ENCODE measurements around the gene SYT13. TPM values are rescaled to one million over a fixed set of nuclear protein-coding genes. Genes with fewer than 3 reads are reported as not detected.

The SYT13 gene
- total RNA-seq, 1 donor from 2014 or later = 219 TPM

GRCh38 chr11:45216031-45216430 lies 70.1 kb downstream of the SYT13 start:
- DNase-seq = no peak

- no peak for DNase-seq
Measured at GRCh38 chr11:45215098-45215865, 70.9 kb downstream of the SYT13 start.

- DNase-seq = no peak
Measured at GRCh38 chr11:45213717-45214116, 72.4 kb downstream of the SYT13 start.

DNA sequence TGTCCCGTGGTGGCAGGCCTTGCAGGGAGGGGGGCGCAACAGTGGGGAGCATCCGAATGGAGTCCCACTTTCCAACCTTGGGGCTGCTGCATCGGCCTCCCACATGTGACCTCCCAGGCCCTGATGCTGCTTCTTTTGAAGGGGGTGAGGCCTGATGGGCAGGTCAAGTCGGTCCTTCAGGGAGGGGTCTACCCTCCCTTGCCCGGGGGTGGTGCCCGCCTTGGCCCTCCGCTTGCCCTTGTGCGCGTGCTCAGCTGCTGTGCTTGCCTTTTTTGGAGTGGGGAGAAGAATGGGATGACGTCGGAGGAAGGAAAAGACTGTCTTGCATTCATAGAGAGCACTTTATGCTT lies 72.8 kb downstream of the SYT13 start:
- no peak for DNase-seq

DNA sequence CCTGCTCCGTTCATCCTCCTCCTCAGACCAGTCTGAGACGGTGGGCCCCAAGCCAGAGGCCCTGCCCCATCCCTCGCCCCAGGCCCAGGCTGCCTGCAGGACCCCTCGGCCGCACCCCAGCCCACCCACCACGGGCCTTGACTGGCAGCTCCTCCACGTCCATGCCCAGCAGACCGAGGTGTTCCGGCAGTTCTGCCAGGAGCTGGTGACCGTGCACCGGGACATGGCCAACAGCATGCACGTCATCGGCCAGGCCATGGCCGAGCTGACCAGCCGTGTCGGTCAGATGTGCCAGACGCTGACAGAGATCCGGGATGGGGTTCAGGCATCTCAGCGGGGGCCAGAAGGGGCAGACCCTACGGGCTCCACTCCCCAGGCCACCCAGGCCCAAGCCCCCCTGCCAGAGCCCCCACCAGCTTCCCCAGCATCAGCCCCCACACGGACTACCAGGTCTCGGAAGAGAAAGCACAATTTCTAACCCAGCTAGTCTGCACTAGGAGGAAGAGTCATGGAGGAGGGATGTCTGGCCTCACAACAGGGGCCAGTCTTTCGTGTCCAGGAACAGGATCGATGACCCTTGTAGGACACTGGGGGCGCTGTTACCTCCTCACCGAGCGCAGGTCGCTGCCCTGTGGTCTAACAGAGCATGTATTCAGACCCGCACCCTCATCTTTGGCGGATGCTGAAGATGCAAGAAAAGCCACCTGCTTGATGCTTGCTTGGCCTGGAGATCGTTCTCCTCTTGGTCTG lies 73.4 kb downstream of the SYT13 start:
- no peak for DNase-seq

DNA sequence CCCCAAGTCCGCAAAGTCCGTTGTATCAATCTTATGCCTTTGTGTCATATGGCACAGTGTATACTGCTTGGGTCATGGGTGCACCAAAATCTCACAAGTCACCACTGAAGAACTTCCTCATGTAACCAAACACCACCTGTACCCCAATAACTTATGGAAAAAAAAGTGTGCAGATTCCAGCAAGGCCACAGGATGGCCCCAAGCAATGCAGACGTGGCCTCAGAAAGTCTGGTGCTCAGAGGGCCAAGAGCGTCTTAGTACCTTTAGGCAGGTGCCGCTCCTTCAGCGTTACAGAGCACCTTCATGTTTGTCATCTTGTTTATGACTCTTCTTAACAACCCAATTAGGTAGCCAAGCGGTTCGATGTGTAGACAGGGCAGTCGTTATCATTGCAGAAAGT lies 74.4 kb downstream of the SYT13 start:
- DNase-seq = no peak

DNA sequence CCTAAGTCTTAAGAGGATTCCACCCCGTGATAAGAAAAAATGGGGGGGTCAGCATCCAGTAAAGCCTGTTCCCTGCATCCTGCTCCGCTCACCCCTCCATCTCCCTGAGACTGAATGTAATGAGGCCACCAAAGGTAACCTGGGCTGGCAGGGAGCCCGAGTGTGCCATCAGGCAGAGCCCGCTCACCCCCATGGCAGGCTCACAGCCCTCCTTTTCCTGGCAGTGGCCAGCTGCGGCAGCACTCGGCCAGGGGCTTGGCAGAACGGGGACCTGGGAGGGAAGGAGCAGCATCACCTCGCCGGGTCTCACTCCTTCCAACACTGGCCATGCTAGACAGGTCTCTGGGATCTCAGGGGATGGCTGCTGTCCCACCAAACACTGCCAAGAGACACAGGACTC lies 75.3 kb downstream of the SYT13 start:
- DNase-seq = no peak

GRCh38 chr11:45209891-45210699 lies 76.0 kb downstream of the SYT13 start:
- DNase-seq = peak; percentile 82

- no peak for DNase-seq
Measured at GRCh38 chr11:45209000-45209879, 76.9 kb downstream of the SYT13 start.

- DNase-seq = no peak
Measured at GRCh38 chr11:45208135-45208534, 78.0 kb downstream of the SYT13 start.

- DNase-seq = no peak
Measured at GRCh38 chr11:45205978-45206377, 80.2 kb downstream of the SYT13 start.

- no peak for DNase-seq
Measured at GRCh38 chr11:45204761-45205160, 81.4 kb downstream of the SYT13 start.

DNA sequence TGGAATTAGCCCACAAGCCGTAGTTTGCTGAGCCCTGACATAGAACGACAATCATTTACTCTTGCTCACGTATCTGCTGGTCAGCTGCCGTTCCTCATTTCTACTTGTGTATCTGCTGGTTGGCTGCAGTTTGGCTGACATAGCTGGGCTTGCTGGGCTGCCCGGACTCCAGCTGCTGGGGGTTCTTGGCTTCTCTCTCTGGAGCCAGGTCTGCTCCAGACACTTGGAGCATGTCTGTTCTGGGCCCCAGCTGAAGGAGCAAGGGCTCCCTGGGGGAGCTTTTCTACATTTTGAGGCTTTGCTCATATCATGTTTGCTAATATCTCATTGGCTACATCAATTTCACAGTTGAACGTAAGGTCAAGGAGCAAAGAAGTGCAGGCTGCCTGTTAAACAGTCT lies 92.4 kb downstream of the SYT13 start:
- DNase-seq = no peak

Other genes with a start within 250 kb of the SYT13 start
- 6.2 TPM for gene PRDM11, start 139.7 kb downstream of the SYT13 start, total RNA-seq

All from occipital lobe (tissue), 2 donors.